ENCODE results near the gene JUP. TPM values are rescaled to one million over a fixed set of nuclear protein-coding genes. Genes with fewer than 3 reads are reported as not detected.

JUP gene
- 65.7 TPM for total RNA-seq

GRCh38 chr17:41786227-41787020 lies at the start of gene JUP:
Gene JUP (minus strand): TSS chr17:41786711. CDS start chr17:41771854, 14,857 bp downstream.

GRCh38 chr17:41835800-41836549 lies 49.5 kb upstream of the JUP start, which contains the start of gene NT5C3B:
Gene NT5C3B (minus strand): TSS chr17:41836232. CDS start chr17:41836193, 39 bp downstream.

GRCh38 chr17:41812381-41813151 lies 26.1 kb upstream of the JUP start, which contains the start of gene FKBP10:
Gene FKBP10 (plus strand): TSS chr17:41813004. CDS start chr17:41813035, 31 bp downstream.

GRCh38 chr17:41811549-41812380 lies 25.3 kb upstream of the JUP start, which contains the start of gene P3H4:
Gene P3H4 (minus strand): TSS chr17:41811949. CDS start chr17:41811915, 34 bp downstream.

GRCh38 chr17:41734139-41734948 lies 52.2 kb downstream of the JUP start, which contains the start of gene HAP1:
Gene HAP1 (minus strand): TSS chr17:41734643. CDS start chr17:41734634, 9 bp downstream.

GRCh38 chr17:41711669-41712400 lies 74.7 kb downstream of the JUP start, which contains the start of gene GAST:
Gene GAST (plus strand): TSS chr17:41712331. CDS start chr17:41715437, 3,106 bp downstream.

Small RNAs within 50 kb of the gene (small RNA-seq; reads per million reads assigned to genes)
- gene RN7SL399P (ENCODE audit: low replicate concordance): not detected
- gene RNA5SP442 (ENCODE audit: low replicate concordance): not detected

Other genes with a start within 250 kb of the JUP start
- not detected for gene KRT9, start 214.7 kb downstream of the JUP start, total RNA-seq
- not detected for gene KRT14, start 199.8 kb downstream of the JUP start, total RNA-seq
- not detected for gene KRT16, start 173.9 kb downstream of the JUP start, total RNA-seq
- gene KRT17, start 162.1 kb downstream of the JUP start, total RNA-seq: not detected
- gene EIF1, start 97.8 kb downstream of the JUP start, total RNA-seq: 110 TPM
- gene GAST, start 74.4 kb downstream of the JUP start, total RNA-seq: not detected
- 0.31 TPM for gene HAP1, start 52.1 kb downstream of the JUP start, total RNA-seq
- 12.8 TPM for gene P3H4, start 25.2 kb upstream of the JUP start, total RNA-seq
- gene FKBP10, start 26.3 kb upstream of the JUP start, total RNA-seq: 12.5 TPM
- 93.0 TPM for gene NT5C3B, start 49.5 kb upstream of the JUP start, total RNA-seq
- not detected for gene KLHL10, start 51.1 kb upstream of the JUP start, total RNA-seq
- gene KLHL11, start 78.7 kb upstream of the JUP start, total RNA-seq: 69.5 TPM
- 131 TPM for gene ACLY, start 132.2 kb upstream of the JUP start, total RNA-seq
- 3.1 TPM for gene ODAD4, start 143.9 kb upstream of the JUP start, total RNA-seq
- gene CNP, start 180.1 kb upstream of the JUP start, total RNA-seq: 40.7 TPM
- gene DNAJC7, start 230.7 kb upstream of the JUP start, total RNA-seq: 92.3 TPM
- 36.6 TPM for gene NKIRAS2, start 233.4 kb upstream of the JUP start, total RNA-seq